ENCODE data around the gene KSR1.

- TF ChIP-seq POLR2A (IDR thresholded peaks at IDR 0.05; ENCODE audit: low read depth, low read length), result no peak
- TF ChIP-seq POLR2AphosphoS5 (IDR thresholded peaks at IDR 0.05; ENCODE audit: low read depth, low read length), result no peak
- no peak for TF ChIP-seq TAF1 (IDR thresholded peaks at IDR 0.05; ENCODE audit: borderline replicate concordance, low read depth, low read length)
Measured at GRCh38 chr17:27430383-27430840, 25.8 kb upstream of the KSR1 start.
